GM21526 (cell line): ENCODE data around the gene UNCX.

Source experiments
- ATAC-seq: cut with Tn5 transposase; IDR thresholded peaks from one replicate; pipeline ENCODE4 v1.9.1; 2021; ENCODE audit warnings: moderate library complexity; ENCODE audit not compliant: unreplicated experiment, low FRiP score

Gene UNCX

GRCh38 chr7:1242606-1243289, 10.1 kb downstream of the UNCX start:
- ATAC-seq = no peak

GRCh38 chr7:1243290-1243963, 10.8 kb downstream of the UNCX start:
- no peak for ATAC-seq

DNA sequence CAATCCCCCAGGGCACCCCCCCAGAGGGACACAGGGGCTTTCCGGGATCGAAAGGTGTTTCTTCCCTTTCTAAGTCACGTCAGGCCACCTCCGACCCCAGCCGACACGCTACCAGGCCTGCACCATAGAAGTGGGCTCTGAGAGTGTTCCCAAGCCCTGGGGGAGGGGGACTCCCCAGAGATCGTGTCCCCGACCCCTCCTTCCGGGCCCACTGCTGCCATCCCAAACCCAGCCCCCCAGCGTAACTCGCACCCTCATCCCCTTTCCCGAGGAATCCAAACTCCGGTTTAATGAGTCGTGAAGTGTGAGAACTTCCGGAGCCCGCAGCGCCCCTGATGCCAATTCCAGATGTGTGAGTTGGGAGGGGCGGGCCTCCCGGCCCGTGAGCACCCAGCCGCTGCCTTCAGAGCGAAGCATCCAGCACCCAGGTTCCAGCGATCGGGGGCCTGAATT, 11.3 kb downstream of the UNCX start:
- ATAC-seq = no peak

- no peak for ATAC-seq
Measured at GRCh38 chr7:1244700-1245523, 12.2 kb downstream of the UNCX start.

DNA sequence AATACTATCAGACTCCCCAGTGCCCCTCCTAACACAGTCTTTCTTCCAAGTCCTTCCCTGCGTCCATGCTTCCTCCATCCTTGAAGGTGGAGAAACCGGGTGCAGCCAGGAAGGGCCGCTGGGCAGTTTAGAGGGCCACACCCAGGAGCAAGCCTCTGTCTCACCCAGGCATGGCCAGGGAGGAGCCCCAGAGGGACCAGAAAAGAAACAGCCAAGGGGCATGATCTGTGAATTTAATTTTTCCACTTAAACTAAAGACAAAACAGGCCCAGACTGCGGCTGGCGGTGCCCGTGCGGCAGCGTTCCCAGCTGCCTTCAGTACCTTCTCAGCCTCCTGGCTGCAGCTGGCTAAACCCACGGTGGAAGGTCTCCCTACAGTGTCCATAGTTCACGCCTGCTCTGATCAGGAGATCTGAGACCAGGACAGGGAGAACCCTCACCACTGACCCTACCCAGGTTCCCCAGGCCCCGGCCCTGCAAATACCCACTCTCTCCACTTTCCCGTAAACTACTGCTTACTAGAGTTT, 12.9 kb downstream of the UNCX start:
- no peak for ATAC-seq

DNA sequence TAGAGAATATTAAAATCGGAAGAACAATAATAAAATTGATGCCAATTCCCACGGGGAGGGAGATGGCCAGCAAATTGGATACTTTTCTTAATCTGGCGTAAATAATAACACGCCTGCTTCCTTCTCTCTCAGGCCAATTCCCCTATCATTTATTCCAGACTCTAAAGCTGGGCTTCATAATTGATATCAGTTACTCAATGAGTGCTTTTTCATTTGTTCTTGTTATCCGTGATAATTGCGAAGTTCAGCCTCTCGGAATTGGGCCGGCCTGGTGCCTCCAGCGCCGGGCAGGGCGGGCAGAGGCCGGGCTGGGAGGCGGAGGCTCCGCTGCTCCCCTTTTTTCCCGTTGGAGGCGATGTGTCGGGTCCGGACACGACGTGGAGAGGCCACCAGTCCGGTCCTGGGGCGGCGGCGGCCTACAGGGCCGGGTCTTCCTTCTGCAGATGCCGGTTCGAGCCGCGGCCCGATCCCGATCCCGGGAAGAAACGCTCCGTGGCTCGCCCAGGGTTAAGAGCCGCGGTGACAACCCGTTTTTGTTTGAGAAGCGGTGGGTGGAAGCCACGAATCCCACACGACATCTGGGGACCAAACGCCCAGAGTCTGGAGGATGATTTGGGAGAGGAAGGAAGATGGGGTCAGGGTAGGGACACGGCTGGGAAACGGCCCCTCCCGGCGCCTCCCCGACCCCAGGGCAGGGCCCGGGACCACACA, 13.6 kb downstream of the UNCX start:
- no peak for ATAC-seq

DNA sequence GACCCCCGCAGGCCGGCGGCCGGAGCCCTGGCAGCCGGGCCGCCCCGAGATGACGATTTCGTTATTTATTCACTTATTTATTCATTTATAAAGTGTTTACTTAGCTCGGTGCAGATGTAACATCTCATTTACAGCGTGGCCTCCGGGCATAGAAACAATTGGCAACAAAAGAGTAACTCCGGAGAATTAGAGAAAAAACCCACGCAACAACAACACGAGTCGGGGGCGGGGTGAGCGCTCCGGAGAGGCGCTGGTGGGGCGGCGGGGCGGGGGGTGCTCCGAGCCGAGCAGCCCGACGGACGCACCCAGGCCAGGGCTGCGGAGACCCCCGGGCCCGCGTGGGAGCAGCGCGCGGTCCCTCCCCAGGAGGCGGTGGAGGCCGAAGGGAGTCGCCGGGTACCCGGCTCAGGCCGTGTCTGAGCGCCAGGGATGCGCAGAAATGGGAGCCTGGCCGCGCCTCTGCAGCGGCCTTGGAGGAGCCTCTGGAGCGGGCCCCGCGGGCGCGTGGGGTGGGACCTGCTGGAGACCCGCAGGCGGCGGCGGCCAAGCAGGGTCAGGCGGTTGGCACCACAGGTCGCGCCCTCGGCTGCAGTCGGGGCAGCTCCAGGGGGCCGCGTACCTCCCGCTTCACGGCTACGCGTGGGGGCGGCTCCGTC, 14.3 kb downstream of the UNCX start:
- no peak for ATAC-seq

DNA sequence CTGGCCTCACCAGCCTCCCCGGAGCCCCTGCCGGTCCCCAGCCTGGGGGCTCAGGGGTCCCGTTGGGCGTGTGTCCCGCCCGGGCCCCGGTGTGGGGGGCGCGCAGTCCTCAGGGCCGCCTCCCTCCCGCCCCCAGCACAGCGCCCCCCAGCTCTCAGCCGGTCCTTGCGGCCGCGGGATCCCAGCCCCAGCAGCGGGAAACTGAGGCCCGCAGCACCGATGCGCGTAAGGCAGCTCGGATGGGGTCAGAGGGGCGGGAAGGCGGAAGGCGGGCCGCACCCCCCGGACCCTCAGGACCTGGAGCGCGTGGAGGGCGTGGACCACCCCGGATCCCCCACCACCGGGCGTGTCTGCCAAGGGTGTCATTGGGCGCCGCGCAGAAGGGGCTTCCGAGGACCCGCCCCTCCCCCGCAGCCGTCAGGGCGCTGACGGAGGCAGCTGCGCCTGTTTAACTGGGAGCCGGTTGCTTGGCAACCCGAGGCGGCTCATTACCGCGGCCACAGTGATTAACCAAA, 14.9 kb downstream of the UNCX start:
- no peak for ATAC-seq

GRCh38 chr7:1248143-1248915, 15.7 kb downstream of the UNCX start:
- ATAC-seq = no peak

GRCh38 chr7:1248916-1249581, 16.4 kb downstream of the UNCX start:
- ATAC-seq = no peak

DNA sequence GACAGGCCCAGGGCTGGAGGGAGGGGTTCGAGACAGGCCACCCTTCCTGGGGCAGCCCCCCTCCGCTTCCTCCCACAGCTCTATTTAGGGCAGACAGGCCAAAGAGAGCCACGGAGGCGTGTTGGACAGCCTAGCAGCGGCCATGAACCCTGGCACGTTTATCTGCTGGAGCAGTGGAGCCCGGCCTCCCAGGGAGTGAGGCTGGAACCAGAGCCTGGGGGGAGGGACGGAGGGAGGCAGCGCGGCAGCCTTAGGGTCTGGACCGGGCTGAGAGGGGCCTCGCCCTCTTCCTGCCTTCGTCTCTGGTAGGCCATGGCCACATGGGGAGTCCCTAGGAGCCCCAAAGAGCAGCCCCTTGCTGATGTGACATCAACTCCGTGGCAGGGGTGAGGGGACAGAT, 17.1 kb downstream of the UNCX start:
- ATAC-seq = no peak

GRCh38 chr7:1250901-1251300, 18.2 kb downstream of the UNCX start:
- ATAC-seq = no peak

DNA sequence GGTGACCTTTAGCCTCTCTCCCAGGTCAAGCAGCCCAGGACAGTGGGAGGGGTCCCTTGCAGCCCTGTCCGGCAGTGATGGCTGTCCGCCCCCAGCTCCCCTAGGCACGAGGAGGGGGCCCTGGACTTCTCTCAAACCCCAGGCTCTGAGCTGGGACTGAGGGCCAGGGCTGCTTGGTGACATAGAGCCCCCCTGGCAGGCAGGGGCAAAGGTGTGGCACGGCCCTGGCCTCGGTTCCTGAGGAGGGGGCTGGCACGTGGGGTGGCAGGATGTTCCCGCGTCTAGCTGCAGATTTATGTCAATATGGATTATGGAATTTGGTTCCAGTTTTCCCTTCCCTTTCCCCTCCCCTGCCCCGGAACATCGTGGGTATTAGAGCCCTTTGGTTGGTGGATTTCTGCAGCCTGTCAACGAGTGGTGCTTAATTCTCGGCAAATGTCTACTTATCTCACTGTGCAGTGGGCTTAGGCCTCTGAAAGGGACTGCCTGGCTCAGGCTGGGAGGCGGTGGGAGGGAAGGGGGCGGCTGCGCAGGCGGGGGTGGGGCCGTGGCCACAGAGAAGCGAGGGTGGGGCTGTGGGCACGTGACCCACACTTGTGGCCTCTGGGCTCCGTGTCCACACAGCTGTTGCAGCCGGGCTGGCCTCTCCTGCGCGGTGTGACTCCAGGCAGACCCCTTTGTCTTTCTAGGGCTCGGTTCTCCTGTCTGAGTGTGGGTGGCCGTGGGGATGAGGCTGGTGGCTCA, 19.3 kb downstream of the UNCX start:
- ATAC-seq = no peak

GRCh38 chr7:1252540-1253090, 19.9 kb downstream of the UNCX start:
- no peak for ATAC-seq

- no peak for ATAC-seq
Measured at GRCh38 chr7:1253681-1254181, 21.1 kb downstream of the UNCX start.

- ATAC-seq = no peak
Measured at GRCh38 chr7:1254281-1255079, 21.8 kb downstream of the UNCX start.
